HG03354 (cell line): ENCODE results near the gene LCAT.

Source experiments
- ATAC-seq: cut with Tn5 transposase; IDR thresholded peaks from one replicate; pipeline ENCODE4 v1.9.1; 2021; ENCODE audit warnings: mild to moderate bottlenecking; ENCODE audit not compliant: unreplicated experiment, poor library complexity, severe bottlenecking

LCAT gene

DNA sequence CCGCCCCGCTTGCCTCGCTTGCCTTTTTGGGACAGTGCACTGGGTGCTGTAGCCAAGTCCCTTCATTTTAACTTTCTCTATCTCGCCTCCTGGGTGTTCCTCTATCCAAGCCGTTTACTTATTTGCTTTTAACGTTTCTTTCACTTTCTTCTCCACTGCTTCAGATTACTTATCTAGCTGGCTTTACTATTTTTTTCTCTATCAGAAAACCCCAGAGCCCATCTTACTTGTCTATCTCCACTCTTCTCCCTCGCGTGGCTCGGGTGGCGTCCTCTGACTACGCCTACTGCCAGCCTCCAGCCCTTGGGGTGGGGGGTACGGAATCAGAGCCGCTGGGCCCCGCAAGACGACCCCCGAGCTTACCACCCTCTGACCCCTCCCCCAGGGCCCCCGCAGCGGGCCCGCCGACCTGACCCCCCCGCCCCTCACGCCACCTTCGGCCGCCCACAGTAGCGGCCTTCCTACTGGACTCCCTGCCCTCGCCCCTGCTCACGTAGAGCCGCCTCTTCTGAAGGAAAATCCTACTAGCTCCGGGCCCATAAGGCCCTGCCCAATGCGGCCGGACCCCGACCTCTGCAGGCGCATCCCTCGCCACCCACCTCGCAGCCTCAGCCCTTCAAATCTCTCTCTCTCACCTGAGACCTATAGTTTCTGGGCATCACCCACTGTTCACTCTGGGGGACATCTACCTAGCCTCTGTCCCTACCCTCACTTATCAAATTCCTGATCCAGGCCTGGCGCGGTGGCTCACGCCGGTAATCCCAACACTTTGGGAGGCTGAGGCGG lies 25.5 kb upstream of the LCAT start:
- no peak for ATAC-seq

DNA sequence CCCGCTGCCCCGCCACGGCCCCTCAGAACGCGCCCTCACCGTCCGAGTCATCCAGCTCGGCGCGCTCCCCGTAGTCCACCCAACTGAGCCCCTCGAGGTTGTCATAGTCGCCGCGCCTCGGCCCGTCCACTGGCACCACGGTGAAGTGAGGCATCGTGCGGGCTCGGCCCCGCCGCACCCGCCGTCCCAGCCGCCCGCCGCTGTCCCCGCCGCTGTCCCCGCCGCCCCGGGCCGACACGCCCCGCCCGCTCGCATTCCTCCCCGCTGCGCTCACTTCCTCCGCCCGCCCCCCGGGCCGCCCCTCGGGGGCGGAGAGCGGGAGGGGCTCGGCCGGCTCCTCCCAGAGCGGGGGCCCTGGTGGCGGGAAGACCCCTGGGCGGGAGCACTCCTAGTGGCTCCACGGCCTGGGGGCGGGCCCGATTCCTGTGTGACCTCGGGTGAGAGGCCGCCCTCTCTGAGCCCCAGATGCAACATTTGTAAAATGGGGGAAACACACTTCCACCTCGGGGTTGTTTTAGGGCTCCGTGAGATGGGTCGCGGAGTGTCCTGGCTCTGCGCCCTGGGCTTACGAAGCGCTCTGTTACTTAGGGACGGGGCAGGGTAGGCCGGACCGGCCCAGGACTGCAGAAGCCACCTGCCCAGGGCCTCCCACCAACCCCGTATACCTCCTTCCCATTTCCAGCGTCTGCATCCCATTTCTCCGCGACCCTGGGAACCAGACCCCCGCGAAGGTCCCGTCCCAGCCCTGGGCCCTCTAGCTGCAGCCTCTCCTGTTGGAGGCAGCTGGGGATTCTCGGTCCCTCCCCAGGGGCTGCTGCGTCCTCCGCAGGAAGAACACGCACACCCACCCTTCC lies 24.7 kb upstream of the LCAT start, which contains the start of gene SLC12A4:
SLC12A4 (minus strand) TSS at position 238 of the 854 bp plus-strand sequence; CDS start at position 154, 84 bp downstream.
- ATAC-seq: peak; percentile 73

GRCh38 chr16:67967958-67968399 lies 24.1 kb upstream of the LCAT start:
- peak; percentile 33 for ATAC-seq

GRCh38 chr16:67967183-67967957 lies 23.4 kb upstream of the LCAT start:
- peak; percentile 4 for ATAC-seq

DNA sequence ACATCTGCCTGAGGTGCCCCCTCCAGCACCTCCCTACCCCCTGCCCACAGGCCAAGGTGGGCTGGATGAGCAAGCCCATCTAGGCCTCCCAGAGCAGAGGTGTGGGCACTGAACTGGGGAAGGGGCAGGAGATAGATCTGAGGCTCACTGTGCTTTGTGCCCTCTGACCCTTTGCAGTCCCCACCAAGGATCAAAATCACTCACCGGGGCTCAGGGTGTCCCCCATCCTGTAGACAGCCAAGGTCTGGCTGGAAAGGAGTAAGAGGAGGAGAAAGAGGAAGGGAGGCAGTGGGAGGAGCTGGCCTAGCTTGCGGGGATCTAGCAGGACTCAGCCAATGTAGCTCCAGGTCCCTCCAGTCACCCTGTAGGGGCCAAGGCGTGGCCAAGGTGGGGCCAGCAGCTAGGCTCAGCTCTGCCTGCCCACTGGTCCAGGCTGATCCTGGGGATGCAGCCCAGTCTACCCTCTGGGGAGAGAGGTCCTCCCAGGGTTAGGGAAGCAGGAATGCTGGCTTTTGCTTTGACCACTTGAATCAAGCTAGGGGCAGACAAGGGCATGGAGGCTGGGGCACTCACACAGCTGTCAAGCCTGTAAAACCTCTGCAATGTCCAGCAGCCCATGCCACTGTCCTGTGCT lies 22.7 kb upstream of the LCAT start:
- no peak for ATAC-seq

DNA sequence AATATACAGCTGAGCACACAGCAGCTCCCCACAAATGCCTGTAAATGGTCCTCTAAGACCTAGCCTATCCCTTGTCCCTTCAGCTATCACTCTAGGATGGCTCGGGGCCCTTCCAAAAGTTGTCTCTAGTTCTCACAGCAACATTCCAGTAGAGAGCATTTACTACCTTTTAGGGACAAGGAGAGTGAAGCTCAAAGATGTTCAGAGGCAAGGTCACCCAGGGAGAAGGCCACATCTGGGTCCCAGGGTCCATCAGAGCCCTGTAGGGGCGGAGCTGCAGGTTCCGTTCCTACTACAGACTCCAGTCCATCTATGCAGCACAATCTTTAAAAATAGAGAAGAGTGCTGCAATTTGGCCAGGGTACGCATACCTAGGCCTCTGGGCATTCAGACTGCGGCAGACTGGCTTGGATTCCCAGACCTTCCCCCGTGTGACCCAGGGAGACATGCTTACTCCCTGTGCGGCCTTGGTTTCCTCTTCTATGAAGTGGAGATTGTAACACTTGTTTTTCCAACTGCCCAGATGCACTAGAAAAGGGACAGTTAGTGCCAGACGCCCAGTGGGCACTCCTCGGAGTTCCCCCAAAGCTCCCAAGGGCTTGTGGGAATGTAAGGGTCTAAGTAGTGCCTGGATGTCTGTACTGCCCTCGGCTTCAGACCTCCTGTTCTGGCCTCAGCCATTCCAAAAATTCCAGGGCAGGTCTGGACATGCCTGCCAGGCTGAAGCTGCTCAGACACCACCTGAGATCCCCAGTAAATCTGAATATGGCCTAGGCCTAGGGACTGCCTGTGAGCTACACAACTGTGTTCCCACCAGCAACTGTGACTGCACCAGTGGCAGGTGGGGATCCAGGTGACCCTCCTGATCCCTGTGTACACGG lies 22.0 kb upstream of the LCAT start:
- no peak for ATAC-seq

- no peak for ATAC-seq
Measured at GRCh38 chr16:67964477-67965131, 20.7 kb upstream of the LCAT start.

DNA sequence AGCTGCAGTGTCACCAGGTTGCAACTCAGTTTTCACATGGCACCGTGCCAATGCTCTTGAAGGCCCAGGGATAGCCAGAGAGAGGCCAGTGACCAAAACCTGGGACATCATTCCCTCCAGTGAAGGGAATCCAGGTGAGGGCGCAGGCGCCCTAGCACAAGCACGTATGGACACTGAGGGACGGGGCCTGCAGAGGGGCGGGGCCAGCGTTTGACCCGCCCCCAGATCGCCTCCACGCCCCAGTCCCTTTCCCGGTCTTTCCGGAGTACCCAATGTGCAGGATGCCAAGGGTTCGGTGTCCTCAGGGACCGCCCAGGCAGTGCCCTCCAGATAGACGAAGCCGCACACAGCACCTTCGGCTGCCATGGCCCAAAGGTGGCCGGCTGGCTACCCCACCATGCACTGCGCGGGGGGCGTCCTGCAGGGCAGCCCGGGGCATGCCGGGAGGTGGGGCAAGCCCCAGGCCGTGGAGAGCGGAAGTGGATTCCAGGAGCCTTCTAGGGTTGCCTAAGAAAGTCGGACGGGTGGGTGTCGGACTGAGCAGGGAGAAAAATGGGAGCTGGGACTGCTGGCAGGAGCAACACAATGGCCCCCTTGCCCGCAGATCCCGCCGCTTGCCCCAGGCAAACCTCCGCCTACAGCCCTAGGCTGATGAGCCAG lies 19.9 kb upstream of the LCAT start:
- no peak for ATAC-seq

DNA sequence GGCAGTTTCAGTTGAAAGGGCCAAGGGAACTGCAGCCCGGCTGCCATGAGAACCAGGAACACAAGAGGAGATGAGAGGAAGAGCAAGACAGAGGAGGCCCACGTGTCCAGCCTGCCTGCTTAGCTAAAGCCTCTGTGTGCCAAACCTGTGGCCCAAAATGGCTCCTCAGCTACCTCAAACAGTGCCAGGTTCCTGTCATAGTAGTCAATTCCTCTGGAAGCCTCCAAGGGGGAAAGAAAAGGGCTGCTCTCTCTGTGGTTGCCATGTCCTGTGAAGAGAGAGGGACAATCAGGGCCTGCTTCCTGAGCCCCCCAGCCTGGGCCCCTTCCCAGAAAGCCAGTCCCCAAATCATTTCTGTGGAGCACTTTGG lies 19.4 kb upstream of the LCAT start:
- no peak for ATAC-seq

GRCh38 chr16:67962135-67962534 lies 18.2 kb upstream of the LCAT start:
- ATAC-seq: no peak

- no peak for ATAC-seq
Measured at GRCh38 chr16:67961551-67961957, 17.6 kb upstream of the LCAT start.

DNA sequence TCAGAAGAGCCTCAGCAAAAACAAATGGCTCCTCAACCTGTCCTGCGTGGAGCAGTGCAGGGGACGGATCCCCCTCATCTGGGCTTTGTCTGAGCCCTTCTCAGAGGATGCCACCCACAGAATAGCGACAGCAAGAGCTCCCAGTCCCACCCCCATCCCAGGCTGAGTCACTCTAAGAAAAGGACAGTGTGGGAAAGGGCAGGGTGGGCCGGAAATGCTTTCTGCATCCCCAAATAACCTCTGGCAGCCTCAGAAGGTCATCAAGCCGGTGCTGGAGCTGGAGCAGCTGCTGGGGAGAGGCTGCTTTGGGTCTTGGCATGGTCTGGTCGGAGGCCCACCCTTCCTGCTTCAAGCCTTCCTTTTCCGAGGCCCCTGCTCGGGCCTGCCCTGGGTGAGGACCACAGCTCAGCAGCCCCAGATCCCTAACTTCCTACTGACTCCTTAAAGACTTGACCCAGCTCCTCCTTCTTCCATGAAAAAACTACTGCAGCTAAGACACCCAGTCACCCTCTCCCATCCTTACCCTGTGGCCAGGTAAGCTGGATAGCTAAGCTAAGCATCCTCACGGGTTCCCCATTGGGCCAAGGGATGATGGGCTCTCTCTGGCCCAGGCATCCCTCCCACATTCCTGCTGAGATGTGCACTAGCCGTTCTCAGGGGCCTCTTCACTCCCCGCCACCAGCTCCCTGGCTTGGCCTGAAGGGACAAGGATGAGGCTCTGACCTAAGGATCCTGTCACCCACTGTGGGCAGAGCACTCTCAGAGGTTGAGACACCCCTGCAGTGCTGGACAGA lies 15.8 kb upstream of the LCAT start:
- ATAC-seq: no peak

DNA sequence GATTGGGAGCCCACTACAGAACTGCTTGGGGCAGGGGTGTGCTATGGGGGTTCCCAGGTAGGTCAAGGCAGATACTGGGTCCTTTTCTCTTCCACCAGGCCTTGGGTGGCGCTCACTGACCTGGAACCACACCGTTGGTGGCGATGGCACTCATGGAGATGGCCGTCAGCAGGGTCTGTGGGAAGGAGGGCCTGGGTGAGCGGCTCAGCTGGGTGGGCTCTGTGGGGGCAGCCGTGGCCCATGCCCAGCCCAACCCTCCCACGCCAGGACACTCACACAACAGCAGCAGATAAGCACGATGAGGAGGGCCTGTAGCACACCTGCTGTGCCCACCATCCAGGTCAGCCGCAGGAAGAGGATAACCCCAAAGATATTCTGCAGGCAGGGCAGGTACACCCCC lies 13.7 kb upstream of the LCAT start:
- no peak for ATAC-seq

- no peak for ATAC-seq
Measured at GRCh38 chr16:67954421-67955196, 10.7 kb upstream of the LCAT start.

DNA sequence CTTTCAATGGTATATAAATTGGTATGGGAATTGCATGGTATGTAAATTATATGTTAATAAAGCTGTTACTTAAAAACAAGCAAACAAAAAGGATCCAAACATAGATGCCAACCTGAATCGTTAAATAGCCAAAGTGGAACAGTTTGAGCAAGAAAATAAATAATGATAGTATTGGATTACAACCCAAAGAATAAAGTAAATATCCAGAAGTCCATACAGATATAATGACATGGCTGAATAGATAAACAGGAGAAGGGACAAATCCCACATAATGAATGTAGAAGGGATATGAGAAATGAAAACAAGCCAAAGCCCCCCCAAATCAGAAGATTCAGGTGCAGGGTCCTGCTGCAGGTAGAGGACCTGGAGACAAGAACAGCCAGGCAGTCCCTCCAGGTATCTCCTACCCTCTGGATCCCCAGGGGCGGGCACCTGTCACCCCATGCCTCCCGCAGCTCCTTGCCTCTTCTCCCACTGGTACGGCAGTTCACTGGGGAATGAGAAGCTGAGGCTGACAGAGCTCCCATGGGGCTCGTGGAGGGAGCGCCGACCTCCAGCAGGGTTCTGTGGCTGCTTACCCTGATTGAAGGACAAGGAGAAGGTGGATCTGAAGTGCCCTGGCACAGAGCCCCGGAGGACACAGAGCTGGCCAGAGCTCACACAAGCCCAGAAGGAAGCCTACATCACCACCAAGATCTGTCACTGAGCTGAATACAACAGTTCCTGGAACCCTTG lies 9.9 kb upstream of the LCAT start:
- no peak for ATAC-seq

- no peak for ATAC-seq
Measured at GRCh38 chr16:67951485-67951884, 7.6 kb upstream of the LCAT start.
